NB4 (cell line): Measurements from ENCODE around the gene MAPK6.

Experiments
- CTCF ChIP-seq: IDR thresholded peaks from one replicate; pipeline ENCODE4 v1.5.1; 2012; ENCODE audit warnings: low read depth, low read length
- MYC ChIP-seq: IDR thresholded peaks from 2 replicates; pipeline ENCODE4 v1.6.1; 2011; ENCODE audit warnings: low read depth, low read length
- POLR2A ChIP-seq: IDR thresholded peaks from 2 replicates; pipeline ENCODE4 v1.6.1; 2011; ENCODE audit warnings: mild to moderate bottlenecking; ENCODE audit not compliant: insufficient read length; ENCODE audit errors: extremely low read depth

GRCh38 chr15:52060501-52060900, 41.5 kb downstream of the MAPK6 start:
- no peak for TF ChIP-seq POLR2A
- TF ChIP-seq CTCF, result no peak
- no peak for TF ChIP-seq MYC
